Stimulated activated naive CD4-positive, alpha-beta T cell (primary cell): ENCODE data around the gene EHD2.

Experiments
- DNase-seq, 6 experiments: peaks; one replicate each; lab custom pipeline; 2025; lab: John Stamatoyannopoulos, UW

EHD2 gene

DNA sequence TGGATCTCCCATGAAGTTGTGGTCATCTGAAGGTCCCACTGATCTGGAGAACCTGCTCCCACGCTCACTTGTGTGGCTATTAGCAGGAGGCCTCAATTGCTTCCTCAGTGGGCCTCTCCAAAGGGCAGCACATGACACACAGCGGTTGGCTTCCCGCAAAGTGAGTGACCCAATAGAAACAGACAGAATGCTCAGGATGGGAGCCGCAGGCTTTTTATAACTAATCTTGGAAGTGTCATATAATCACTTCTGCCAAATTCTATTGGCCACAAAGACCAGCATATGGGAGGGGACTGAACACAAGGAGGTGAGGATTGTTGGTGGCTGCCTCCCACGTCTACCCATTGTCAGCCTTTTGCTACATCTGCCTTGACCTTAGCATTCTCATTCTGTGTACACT, 22.1 kb upstream of the EHD2 start:
- DNase-seq: no peak

DNA sequence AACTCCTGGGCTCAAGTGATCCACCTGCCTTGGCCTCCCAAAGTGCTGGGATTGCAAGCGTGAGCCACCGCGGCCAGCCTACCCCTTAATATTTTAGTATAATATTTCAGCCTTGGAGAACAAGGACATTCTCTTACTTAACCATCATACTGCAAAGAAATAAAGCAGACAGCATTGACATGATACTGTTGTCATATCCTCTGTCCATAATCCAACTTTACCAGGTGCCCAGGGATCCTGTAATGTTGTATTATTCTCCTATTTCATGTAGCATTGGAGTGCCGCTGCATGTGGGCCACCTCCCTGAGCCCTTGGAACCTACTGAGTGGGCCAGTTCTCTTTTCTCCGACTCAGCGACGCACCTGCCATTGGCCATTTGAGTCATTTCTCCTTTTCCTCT, 21.4 kb upstream of the EHD2 start:
- no peak for DNase-seq

DNA sequence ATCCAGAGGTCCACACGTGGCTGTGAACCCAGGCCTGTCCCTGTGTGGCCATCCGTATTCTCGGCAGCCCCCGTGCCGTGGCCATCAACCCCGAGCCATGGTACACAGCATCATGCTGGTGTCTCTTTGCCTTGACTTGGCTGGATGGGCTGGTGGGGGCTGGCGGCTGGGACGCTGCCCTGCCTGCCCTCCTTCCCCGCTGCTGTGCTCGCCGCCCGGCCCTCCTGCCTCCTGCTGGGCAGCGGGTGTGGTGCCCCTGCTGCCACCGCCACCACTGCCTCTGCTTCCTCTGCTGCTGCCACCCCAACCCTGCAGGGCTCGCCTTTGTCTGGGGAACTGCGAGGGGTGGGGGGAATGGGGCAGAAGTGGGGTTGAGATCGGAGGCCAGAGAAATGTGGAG, 19.7 kb upstream of the EHD2 start:
- DNase-seq: no peak

DNA sequence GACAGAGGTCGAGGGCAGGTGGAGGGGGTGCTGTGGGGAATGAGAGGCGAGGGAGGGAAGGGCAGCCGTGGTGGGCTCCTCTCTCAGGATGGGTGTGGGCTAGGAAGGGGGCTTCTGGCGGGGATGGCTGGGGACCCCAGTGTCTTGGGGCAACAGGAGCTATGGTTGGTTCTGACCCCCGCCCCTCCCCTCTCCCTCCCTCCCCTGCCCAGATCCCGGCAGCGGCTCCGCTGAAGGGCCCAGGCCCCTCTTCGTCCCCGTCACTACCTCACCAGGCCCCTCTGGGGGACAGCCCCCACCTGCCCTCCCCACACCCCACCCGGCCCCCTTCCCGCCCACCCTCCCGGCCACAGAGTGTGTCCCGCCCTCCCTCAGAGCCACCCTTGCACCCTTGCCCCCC, 19.3 kb upstream of the EHD2 start:
- DNase-seq: no peak

DNA sequence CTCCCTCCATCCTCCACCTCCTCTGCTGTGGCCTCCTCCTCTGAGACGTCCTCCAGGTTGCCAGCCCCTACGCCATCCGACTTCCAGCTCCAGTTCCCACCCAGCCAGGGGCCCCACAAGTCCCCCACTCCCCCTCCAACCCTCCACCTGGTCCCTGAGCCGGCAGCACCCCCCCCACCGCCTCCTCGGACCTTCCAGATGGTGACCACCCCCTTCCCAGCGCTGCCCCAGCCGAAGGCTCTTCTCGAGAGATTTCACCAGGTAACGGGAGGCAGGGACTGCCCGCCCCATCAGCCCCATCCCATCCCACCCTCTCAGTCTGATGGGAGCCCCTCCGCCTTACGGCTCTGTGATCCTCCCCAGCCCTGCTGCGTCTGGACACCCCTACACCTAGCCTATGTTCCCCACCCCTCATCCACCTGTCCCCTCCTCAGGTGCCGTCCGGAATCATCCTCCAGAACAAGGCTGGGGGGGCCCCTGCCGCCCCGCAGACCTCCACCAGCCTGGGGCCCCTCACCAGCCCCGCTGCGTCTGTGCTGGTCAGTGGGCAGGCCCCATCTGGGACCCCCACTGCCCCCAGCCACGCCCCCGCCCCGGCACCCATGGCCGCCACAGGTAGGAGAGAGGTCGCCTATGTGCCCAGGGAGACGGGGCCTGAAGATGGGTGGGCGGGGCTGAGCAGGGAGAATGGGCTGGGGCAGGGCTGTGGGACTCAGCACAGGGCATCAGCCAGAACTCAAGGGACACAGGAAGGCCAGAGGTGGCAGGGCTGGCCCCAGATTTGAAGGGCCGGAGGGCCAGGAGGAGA, 18.6 kb upstream of the EHD2 start:
- DNase-seq: no peak

DNA sequence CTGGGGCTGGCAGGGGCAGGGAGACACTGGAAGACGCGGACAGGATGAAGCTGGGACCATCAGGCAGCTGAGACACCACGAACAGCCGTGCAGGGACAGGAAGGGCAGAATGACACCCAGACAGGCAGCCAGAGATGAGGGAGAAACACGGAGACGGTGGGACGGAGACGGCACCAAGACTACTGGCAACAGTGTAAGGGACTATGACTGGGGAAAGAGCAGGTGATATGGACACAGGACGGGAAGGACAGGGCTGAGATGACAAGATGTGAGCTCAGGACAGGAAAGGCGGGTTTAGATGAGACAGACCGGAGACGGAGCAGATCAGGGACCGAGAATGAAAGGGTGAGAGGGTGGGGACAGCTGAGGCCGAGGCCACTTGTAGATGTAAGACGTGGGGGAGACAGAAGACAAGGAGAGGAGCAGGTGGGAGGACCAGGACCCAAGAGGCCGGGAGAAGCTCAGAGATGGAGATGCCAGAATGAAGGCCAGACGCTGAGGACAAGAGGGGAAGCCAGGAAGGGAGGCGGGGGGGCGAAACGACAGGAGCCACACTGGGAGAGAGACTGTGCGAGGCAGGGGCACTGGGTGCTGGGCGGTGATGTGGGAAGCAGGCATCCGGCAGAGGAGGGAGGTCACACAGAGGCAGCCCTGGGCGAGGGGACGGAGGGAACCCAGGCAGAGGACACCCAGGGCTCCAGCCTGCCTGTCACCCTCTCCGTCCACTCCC, 17.5 kb upstream of the EHD2 start:
- DNase-seq: no peak

DNA sequence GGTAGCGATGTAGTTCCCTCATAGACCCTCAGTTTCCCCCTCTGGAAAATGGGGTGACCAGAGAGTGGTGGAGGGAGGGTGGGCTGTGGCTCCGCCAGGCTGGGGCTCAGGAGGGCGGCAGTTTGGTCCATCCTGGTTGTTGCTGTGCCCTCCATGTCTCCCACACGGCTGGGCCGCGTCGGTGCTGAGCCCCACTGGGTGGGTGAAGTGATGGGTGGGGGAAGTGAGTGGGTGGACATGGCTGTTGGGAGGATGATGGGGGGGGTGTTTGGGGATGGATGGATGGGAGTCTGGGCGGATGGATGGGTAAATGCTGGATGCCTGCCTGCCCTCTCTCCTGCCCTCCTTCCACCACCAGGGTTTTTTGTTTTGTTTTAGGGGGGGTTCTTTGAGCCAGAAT, 16.6 kb upstream of the EHD2 start:
- DNase-seq: no peak

DNA sequence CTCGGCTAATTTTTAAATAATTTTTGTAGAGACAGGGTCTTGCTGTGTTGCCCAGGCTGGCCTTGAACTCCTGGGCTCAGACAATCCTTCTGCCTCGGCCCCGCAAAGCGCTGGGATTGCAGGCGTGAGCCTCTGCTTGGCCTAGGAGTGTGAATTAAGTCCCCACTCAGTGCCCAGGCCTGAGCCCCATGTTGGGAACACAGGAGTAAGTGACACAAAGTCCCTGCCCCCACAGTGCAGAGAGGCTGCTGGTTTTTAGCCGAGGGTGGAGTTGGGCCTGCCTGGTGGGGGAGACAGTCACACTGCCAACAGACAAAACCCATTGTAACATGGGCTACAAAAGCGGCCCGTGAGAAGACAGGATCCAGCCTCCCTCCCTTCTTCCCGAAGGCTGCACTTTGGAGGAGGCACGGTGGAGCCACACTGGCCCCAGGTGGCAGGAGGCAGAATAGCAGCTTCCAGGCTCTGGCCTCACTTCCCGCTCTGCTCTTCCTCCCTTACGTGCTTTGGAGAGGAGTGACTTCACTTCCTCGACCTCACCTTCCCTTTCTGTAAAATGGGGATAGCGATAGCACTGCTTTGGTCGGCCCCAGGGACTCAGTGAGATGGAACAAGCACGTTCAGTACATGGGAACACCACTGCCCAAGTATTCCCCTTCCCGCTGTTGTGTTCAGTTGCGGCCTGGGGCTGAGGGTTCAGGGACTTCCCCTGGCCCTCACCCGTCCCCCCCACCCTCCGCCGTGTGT, 15.2 kb upstream of the EHD2 start:
- peak in 5 of 6 experiments; percentile 32 to 39 (median 35) for DNase-seq

DNA sequence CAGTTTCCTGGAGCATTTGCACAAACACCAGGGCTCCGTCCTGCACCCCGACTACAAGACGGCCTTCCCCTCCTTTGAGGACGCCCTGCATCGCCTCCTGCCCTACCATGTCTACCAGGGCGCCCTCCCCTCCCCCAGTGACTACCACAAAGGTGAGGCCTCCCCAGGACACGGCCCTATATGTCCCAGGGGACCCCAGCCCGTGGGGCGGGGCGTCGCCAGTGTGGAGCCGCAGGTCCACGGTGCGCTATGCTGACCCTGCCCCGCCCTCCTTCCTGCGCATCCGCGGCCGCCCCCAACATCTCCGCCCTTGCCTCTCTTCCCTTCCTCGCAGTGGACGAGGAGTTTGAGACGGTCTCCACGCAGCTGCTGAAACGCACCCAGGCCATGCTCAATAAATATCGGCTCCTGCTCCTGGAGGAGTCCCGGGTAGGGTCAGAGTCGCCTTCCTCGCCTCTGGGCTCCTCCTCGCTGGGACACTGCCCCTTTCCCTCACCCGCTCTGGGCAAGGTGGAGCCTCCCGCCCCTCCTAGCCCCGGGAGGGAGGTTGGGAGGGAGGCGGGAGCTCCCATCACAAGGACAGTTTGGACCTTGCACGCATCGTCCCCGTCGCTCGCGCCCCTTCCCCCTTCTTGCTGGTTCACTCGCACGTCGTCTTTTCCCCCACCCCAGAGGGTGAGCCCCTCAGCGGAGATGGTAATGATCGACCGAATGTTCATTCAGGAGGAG, 14.4 kb upstream of the EHD2 start:
- no peak for DNase-seq

DNA sequence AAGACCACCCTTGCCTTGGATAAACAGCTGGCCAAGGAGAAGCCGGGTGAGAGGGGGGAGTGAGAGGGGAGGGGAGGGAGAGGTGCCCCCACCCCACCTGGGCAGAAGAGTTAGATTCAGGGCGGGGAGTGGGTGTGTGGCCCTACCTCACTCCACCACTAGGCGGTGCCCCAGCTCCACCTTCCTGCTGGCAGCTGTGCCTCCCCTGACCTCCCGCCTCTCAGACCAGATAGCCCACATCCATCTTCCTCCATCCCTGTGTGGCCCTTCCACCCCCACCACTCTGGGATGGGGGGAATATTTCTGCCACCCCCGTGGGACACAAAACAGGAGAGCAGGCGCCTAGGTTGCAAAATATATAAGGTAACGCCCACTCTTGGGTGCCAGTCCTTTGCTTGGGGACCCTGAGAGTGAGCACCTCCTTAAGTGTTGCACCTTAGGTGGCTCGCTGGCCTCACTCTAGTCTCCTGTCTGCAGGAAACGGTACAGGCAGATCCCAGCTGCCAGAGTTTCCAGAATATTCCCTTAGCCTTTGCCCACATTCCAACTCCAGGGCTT, 13.8 kb upstream of the EHD2 start:
- peak; percentile 6 to 42 (median 32) for DNase-seq

DNA sequence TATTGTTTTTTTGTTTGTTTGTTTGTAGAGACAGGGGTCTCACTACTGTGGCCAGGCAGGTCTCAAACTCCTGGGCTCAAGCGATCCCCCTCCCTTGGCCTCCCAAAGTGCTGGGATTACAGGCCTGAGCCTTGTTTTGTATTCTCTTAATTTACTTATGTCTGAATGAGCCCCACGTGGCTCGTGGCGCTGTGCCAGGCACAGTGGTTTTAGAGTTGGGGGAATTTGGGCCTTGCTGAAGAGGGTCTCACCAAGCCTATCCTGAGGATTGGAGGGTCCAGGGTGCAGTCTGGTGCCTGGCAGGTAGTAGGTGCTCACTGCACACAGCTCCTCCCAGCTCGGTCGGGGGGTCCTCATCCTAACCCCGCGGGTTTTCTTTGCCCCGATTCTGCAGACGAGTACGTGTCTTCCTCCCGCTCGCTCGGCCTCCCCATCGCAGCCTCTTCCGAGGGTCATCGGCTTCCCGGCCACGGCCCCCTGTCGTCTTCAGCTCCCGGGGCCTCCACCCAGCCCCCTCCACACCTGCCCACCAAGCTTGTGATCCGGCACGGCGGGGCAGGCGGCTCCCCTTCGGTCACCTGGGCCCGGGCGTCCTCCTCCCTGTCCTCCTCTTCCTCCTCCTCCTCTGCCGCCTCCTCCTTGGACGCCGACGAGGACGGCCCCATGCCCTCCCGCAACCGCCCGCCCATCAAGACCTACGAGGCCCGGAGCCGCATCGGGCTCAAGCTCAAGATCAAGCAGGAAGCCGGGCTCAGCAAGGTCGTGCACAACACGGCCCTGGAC, 12.1 kb upstream of the EHD2 start:
- DNase-seq: no peak

DNA sequence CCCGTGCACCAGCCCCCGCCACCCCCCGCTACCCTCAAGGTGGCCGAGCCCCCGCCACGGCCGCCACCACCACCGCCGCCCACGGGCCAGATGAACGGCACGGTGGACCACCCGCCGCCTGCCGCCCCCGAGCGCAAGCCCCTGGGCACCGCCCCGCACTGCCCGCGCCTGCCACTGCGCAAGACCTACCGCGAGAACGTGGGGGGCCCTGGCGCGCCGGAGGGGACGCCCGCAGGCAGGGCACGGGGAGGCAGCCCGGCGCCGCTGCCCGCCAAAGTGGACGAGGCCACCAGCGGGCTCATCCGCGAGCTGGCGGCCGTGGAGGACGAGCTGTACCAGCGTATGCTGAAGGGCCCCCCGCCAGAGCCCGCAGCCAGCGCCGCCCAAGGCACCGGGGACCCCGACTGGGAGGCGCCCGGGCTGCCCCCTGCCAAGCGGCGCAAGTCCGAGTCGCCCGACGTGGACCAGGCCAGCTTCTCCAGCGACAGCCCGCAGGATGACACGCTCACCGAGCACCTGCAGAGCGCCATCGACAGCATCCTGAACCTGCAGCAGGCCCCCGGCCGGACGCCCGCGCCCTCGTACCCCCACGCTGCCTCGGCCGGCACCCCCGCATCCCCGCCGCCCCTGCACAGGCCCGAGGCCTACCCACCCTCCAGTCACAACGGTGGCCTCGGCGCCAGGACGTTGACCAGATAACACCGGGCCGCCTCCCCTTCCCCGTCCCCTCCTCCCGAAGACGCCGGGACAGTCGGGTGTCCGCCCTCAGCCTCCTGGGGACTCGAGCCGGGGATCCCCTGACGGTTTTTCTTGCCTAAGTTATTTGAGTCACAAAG, 11.3 kb upstream of the EHD2 start:
- DNase-seq: no peak

DNA sequence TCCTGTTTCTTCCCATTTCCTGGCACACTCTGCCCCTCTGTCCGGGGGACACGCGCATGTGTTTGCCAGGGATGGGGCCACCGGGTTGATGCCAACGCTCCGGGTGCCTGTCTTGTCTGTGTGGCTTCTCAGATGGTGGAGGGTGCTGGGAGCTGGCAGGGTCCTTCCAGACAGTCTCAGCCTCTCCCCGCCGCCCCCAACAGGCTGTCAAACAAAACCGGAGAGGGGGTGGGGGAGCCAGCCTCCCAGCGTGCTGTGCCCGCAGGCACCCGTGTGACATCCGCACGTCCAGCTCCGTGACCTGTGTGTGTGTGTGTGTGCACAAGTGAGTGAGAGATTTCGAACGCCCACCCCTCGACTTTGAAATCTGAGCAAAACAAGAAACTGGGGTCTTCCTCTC, 10.6 kb upstream of the EHD2 start:
- DNase-seq: no peak

DNA sequence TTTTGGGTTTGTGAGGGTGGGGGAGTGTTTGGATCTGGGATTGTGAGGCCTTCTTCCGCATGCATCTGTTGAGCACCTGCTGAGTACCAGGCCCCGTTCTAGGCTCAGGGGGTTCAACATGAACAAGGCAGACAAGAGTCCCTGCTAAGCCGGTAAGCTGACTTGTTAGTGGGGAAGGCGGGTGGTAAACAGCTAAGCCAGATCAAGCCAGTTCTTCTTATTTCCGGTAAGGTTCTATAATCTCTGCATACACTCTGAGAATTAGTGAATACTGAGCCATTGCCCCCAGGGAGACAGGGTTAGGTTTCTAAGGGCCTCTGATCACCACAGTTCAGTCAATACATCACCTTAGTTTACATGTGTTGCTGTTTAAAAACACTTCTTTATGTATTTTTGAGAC, 9.9 kb upstream of the EHD2 start:
- DNase-seq: no peak

DNA sequence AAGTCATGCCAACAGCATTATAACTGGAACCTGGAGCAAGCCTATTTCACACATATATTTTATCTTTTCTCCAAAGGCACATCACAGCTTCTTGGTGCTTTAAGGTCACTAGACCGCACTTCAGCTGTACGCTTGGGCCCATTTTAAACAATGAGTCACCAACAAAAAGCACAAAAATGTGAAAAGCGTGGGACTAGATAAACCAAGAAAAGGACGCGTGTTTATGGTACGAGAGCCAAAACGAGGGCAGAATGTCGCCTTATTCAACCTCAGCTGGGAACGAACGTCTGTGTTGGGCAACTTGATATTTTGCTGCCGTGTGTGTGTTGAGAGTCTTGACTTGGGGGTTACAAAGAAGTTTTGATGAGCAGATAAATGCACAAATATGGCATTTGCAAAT, 9.2 kb upstream of the EHD2 start:
- DNase-seq: no peak

DNA sequence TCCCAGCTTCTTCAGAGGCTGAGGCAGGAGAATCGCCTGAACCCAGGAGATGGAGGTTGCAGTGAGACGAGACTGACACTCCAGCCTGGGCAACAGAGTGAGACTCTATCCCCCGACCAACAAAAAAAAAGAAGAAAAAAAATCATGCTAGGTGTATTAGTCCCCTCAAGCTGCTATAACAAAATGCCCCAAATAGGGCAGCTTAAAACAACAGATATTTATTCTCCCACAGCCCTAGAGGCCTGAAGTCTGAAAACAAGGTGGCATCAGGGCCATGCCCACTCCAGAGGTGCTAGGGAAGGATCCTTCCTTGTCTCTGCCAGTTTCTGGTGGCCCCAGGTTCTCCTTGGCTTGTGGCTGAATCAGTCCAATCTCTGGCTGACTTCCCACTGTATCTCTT, 8.6 kb upstream of the EHD2 start:
- DNase-seq: no peak

DNA sequence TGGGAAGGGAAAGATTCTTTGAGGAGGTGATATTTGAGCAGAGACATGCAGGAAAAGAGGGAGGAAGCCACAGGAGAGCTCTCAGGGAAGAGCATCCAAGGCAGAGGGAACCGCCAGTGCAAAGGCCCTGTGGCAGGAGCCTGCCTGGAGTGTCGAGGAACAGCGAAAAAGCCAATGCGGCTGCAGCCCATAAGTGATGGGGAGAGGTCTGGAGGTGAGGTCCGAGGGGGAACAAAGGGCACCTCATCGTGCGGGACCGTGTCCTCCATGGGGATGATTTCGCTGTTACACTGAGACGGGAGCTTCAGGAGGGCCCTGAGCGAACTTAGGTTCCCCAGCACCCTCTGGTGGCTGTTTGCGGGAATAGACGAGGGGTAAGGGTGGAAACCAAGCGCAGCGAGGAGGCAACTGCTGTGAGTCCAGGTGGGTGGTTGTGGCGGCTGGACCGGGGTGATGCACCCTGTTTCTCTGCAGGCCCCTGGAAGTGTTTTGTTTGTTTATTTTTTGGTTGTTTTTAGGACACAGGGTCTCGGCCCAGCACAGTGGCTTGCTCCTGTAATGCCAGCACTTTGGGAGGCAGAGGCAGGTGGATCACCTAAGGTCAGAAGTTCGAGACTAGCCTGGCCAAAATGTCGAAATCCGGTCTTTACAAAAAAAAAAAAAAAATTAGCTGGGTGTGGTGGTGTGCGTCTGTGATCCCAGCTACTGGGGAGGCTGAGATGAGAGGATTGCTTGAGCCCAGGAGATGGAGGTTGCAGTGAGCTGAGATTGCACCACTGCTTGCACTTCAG, 5.9 kb upstream of the EHD2 start:
- peak; percentile 27 to 75 (median 56) for DNase-seq

DNA sequence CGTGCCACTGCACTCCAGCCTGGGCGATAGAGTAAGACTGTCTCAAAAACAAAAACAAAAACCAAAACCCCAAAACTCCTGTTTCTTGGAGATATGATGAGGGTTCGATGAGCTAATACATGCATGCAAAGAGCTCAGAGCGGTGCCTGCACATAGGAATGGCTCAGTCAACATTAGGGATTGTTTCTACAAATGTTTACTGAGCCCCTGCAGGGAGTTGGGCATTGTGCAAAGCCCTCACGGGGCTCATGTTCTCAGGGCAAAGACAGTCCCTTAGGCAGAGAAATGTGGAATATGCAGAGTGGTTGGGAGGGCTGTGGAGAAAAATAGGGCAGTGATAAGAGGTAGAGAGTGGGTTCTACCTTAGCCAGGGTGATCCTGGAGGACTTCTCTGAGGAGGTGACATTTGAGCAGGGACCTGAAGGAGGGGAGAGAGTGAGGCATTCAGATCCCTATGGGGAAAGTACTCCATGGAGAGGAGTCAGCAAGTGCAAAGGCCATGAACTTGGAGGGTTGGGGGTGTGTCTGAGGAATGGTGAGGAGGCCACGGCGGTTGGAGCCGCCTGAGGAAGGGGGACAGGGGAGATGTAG, 1.5 kb upstream of the EHD2 start:
- no peak for DNase-seq

DNA sequence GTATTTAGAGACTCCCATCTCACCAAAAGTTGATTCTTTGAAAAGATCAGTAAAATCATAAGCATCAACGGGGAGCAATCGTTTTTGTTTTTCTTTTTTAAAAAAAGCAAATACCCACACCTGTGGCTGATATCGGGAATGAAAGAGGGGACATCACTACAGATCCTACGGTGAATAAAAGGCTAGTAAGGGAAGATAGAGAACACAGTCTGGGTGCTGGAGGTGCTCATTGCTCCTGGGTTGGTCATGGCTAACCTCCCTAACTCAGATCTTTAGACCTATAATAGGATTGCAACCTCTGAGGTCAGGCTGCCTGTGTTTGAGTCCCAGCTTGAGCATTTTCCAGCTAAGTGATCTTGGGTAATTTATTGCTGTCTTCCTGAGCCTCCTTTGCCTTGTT, 1.1 kb downstream of the EHD2 start:
- no peak for DNase-seq
